GM19467 (cell line): ENCODE measurements around the gene CNOT6.
"Not testable (repeated sequence)": the region's sequence is repeated elsewhere in the genome, so short reads cannot be mapped to it uniquely, and the experiment has no call there.

Experiments
- ATAC-seq: cut with Tn5 transposase; IDR thresholded peaks from one replicate; pipeline ENCODE4 v1.9.1; 2021; ENCODE audit warnings: mild to moderate bottlenecking, moderate library complexity; ENCODE audit not compliant: unreplicated experiment

The CNOT6 gene

DNA sequence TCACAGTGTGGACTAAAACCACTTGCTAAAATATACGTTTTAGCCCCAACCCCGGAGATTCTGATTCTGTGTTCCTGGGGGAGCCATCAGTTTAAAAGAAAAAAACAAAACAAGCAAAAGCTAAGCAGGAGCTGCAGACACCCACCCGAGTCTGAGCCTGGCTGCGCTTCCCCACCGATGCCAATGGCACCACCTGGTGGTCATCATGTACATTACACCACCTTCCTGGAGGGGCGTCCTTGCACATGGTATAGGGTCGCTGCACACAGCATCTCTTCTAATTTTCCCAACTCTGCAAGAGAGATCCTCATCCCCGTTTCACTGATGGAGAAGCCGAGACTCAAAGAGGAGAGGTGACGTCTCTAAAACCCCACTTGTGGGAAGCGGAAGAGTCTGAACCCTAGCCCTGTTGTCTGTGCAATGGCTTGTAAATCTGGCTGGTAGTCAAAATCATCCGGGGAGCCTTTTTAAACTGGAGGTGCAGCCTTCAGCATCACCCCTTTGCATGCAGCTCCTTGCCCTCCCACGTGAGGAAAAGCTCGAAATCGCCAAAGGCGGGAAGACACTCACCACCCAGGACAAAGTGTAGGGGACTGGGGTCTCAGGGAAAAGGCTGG lies 23.1 kb upstream of the CNOT6 start:
- peak; percentile 67 for ATAC-seq

DNA sequence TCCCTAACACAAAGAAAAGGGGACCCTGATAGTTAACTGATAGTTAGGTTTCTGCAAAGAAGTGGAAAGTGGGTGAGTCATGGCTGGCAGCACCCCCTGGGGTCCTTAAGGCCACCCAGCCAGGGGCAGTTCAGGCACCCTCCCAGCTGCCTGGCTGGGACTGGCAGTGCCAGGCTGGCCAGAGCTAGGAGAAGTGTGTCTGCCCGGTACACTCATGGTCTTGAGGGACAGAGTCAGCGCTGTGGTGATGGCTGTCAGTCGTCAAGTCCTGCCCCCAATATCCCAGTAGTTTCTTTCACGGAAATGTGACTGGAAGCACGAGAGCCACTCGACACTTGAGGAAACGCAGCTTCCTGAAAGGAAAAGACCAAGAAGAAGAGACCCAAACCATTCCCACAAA lies 22.3 kb upstream of the CNOT6 start:
- no peak for ATAC-seq

DNA sequence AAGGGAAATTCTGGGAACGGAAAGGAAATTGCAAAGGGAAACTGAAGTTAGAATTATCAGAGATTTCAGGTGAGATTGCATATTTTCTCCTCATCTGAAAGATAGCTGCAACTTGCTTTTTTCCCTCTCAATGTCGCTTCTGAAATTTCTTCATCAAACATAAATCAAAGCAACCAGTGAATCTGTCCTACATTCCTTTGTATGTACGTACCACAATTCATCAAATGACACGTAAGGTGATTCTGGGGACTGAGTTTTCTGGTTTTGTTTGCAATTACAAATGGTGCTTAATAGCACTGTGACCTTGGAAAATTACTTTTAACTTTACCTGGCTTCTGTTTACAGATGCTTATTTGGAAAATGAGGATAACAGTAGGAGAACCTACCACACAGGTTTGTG lies 21.9 kb upstream of the CNOT6 start:
- ATAC-seq = no peak

DNA sequence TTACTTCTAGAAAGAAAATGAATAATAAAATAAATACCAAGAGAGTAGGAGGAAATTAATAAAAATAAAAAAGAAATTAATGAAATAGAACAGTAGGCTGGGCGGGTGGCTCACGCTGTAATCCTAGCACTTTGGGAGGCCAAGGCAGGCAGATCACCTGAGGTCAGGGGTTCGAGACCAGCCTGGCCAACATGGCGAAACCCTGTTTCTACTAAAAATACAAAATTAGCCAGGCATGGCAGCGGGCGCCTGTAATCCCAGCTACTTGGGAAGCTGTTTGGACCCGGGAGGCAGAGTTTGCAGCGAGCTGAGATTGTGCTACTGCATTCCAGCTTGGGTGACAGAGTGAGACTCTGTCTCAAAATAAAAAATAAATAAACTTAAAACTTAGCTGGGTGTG lies 20.8 kb upstream of the CNOT6 start:
- not testable (repeated sequence) for ATAC-seq

DNA sequence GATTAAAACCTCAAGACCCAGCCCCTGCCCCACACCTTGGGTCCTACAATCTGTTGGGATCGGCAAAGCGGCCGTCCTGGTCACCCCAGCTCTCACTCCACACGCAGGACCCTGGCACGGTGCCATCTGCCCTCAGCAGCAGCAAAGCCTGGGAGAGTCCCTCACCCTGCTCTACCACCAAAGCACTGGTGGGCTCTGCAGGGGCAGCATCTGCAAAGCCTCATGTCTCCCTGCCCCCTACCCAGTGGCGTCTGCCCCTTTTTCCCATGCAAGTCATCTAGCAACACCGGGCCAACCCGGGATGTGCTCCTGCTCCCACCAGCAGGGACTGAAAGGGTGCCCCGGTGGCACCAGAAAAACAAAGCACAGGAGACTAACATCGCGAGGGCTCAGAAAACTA lies 19.6 kb upstream of the CNOT6 start:
- ATAC-seq = no peak

DNA sequence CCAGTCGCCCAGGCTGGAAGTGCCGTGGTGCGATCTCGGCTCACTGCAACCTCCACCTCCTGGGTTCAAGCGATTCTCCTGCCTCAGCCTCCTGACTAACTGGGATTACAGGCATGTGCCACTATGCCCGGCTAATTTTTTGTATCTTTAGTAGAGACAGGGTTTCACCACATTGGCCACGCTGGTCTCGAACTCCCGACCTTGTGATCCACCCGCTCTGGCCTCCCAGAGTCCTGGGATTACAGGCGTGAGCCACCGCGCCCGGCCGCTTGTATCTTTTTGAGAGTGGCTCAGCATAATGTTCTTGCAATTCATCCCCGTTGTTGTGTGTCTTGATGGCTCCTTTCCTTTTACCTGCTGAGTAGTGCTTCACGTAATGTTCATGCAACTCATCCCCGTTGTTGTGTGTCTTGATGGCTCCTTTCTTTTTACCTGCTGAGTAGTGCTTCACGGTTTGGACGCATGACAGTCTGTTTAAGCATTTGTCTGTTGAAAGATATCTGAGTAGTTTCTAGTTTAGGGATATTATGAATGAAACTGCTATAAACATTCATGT lies 18.1 kb upstream of the CNOT6 start:
- ATAC-seq = not testable (repeated sequence)

DNA sequence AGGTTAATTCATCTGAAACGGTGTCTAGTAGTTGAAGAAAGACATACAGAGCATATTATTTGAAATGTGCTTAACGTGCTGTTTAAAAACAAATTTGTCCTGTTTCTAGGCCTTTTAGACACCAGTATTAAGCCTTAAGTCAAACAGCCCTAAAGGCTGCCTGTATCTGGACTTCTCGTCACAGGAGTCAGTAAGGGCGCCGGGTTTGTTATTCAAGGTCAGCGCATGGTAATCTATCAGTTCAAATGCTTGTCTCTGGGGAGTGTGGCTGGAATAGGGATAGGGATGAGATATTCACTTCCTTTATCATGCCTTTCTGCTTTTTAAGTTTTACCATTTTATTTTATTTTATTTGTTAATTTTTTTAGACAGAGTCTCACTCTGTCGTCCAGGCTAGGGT lies 9.4 kb upstream of the CNOT6 start:
- ATAC-seq = no peak

DNA sequence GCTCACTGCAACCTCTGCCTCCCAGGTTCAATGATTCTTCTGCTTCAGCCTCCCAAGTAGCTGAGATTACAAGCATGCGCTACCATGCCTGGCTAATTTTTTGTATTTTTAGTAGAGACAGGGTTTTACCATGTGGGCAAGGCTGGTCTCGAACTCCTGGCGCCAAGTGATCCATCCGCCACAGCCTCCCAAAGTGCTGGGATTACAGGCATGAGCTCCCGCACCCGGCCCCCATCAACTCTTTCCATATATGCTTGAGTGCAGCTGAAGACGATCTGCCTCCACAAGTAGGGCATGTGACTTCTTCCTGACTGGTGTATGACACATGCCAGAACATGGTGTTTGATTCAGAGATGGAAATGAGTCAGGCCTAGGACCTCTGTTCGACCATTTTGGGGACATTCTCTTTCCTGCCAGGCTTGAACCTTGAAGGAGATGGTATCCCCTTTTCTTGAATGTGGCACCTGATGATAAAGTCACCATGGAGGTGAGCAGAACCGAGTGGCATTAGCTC lies 7.5 kb upstream of the CNOT6 start:
- ATAC-seq = no peak

DNA sequence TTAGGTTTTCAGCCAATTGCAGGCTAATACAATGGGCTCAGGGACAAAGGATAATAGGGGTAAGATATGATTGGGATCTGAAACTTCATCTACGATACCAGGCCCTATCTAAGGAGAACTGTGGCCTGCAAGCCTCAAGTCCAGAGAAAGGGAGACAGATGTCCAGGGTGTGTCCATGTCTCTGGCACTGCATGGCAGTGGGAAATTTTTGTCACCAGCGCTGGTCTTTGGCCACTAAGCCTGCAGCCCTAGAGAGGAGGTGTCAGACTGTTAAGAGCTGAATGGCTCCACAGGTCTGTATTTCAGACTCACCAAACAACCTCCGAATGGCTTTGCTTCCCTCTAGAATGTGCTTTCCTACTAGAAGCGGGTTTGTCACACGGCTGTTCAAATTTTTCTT lies 6.6 kb upstream of the CNOT6 start:
- ATAC-seq = no peak

DNA sequence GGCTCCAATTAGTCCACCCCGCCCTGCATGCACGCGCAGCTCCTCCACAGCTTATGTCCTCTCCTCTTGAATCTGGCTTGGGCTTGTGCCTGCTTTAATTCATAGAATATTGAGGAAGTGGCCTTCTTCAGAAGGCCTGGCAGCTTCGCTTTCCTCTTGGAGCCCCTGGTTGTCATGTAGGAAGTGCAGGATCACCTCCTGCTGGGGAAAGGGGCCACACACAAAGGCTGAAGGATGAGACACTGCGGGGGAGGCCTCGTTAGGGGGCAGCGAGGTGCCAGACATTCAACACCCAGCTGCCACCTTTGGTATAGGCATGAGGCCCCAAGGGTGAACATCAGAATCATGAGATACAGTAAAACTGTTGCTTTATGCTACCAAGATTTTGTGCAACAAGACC lies 2.7 kb upstream of the CNOT6 start:
- ATAC-seq = no peak

DNA sequence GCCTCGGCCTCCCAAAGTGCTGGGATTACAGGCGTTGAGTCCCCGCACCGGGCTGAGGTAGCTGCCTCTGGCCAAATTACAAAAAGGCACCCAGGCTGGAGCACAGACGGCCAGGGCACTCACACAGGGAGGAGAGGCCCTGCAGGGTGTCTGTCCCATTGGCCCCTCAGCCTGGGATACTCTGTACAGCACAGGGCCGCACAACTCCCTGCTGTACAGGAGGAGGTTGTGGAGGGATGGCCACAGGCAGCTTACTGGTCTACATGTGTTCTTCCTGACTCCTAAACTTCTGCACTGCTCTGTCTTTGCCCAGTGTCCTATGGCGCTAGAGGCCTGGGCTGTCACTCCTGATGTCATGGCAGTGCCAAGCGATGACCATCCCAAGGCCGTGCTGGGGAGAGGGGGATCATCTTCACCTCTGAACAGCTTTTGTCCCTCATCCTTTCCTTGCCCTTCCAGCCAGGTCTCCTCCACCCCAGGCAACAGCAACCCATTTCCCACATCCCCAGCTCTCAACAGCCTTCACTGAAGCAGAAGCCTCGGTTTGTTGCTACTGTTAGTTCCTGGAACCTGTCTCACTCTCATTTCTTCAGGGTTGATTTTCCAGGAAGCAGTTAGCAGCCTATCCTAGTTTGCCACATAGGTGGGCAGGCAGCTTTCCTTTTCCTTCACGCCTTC lies 1.8 kb upstream of the CNOT6 start:
- no peak for ATAC-seq

DNA sequence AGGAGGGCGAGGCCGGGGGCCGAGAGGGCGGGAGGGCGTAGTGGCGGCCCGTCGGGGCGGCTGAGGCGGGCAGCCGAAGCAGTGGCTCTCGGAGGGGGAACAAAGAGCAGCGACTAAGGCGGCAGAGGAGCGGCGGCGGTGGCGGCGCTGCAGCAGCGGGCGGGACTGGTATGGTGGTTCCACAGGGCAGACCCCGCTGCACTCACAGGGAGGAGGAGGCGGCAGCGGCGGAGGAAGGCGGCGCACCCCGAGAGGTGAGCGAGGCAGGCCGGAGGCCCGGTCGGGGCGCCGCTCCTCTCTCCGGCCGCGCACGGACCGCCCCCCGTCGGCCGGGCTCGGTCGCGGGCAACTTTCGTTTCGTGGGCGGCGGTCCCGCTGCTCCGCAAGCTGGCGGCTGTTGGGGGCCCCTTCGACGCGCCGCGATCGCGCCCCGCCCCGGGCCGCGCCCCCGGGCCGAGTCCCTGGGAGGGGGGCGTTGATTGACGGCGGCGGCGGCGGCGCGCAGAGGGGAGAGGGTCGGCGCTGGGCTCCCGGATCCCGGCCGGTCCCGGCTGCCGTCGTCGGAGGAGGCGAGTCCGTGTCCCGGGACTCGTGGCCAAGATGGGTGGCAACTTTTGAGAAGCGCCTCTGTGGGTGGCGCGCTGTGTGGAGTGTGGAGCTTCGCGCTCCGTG lies 467 bp downstream of the CNOT6 start:
- peak; percentile 34 for ATAC-seq

DNA sequence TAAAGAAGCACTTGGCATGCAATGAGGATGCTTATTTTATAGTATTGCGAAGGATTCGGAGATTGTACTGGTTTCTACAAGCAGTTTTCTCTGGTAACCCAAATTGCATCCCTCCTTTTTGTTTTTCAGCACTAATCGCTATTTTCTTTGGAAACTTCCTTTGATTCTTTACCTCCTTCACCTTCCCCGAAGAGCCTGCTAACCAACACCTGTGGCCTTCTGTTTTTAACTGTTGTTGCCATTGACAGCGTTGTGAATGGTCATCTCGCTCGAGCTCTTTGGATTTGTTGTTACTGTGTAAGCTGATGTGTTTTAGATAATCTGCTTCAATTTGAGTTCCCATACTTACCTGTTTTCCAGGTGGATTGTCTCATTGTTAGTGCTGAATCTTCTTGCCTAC lies 1.1 kb downstream of the CNOT6 start:
- no peak for ATAC-seq

DNA sequence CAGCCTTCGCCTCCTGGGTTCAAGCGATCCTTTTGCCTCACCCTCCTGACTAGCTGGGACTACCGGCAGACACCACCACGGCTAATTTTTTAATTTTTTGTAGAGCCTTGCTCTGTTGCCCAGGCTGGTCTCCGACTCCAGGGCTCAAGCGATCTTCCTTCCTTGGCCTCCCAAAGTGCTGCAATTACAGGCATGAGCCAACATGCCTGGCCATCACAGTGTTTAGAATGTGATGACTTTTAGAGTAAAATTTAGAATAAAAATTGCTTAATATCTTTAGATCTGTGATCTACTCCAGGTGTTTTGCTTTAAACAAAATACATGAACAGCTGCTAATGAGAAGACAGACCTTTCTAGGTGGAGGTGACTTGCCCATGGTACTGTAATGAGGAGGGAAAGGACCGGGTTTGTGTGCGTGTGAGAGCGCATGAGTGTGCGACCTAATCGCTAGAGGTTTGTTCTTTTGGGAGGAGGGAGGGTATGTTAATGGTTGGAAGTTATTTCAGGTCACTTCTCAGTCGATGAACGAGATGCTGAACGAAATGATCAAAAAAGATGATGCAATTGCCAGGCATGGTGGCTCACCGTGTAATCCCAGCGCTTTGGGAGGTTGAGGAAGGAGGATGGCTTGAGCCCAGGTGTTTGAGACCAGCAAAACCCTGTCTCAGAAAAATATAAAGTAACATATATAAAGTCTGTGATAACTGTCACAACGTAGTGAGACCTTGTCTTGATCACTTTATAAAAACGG lies 2.0 kb downstream of the CNOT6 start:
- ATAC-seq = no peak

DNA sequence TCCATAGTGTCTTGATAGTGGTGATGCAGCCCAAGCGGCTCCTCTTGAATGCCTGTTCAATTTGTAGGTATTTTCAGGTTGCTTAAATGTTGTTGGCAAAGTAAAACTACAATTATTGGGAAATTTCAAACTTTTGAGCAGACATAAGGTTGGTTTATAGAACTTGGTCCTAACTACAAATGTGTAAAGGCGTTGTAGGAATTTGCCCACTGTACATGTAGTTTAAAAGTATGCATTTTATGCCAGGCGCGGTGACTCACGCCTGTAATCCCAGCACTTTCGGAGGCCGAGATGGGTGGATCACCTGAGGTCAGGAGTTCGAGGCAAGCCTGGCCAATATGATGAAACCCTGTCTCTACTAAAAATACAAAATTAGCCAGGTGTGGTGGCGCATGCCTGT lies 2.6 kb downstream of the CNOT6 start:
- not testable (repeated sequence) for ATAC-seq

DNA sequence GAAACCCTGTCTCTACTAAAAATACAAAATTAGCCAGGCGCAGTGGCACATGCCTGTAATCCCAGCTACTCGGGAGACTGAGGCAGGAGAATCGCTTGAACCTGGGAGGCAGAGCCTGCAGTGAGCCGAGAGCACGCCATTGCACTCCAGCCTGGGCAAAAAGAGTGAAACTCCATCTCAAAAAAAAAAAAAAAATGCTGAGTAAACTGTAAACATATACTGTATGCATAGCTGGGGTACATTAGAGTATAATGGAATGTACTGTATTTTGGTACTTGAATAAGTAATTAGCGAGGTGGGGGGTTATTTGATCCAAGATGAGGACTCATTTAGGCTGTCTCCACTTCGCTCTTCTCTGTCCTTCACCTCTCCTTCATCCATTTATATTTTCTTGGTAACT lies 3.7 kb downstream of the CNOT6 start:
- ATAC-seq = not testable (repeated sequence)

DNA sequence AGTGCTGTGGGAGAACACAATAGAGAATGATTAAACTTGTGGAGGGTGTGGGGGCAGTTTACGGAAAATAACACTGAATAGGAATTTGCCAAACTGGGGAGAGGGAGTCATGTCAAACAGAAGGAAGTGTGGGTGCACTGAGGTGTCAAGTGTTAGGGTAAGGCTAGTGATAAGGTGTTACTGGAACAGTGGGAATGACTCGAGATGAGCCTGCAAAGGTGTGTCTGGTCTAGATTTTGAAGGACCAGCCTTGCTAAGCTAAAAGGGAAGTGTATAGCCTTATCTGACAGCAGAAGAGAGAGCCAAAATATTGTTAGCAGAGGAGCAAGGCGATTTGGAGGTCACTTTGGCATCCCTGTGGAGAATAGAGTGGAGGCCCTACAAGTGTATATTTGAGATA lies 4.2 kb downstream of the CNOT6 start:
- no peak for ATAC-seq

DNA sequence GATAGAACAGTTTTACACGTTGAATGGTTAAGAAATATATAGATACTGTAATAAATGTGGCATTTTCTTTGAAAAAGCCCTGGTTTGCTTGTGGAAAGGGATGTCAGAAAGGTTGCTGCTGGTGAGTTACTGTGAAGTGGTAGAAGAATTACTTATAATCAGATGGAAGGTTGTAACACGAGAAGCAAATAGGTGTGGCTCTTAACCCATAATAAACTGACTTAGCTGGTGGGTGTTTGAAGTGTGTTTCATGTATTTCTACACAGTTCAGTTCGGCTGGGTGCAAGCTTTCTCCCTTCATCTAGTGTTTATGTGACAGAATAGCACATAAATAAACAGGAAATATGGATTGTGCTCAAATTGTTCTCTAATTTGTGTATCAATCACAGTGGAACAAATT lies 5.5 kb downstream of the CNOT6 start:
- ATAC-seq = no peak

DNA sequence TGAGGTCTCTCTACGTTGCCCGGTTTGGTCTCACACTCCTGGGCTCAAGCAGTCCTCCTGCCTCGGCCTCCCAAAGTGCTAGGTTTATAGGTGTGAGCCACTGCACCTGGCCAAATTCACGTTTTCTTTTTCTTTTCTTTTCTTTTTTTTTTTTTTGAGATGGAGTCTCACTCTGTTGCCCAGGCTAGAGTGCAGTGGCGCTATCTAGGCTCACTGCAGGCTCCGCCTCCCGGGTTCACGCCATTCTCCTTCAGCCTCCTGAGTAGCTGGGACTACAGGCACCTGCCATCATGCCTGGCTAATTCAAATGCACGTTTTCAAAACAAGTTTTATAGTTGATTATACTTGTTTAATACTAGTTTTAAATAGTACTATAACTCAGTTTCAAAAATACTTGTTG lies 6.1 kb downstream of the CNOT6 start:
- not testable (repeated sequence) for ATAC-seq

DNA sequence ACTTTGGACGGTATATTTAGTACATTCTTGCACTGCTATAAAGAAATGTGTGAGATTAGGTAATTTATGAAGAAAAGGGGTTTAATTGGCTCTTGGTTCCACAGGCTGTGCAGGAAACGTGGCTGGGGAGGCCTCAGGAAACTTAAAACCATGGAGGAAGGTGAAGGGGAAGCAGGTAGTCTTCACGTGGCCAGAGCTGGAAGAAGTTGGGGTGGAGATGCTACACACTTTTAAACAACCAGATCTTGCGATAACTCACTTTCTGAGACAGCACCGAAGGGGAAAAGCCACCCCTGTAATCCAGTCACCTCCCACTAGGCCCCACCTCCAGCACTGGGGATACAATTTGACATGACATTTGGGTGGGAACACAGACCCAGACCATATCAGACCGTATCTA lies 13.5 kb downstream of the CNOT6 start:
- ATAC-seq = no peak

DNA sequence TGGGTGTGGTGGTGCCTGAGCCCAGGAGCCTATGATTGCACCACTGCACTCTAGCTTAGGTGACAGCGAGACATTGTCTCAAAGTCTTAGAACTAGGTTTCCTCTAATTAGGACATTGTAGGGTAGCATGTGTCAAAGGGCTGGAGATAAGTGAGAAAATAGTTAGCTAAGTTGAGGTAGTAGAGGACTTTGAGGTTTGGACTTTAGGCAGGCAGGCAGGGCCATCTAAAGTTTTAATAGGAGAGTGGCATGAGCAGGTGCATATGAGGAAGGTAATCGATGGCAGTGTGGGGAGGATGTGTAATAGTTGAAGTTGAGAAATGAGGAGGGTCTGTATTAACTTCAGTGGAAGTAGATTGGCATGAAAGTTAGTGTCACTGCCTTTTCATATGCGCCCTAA lies 21.1 kb downstream of the CNOT6 start:
- ATAC-seq = no peak
